Esophagus squamous epithelium (tissue), 5 donors: ENCODE results near the gene PITX2. TPM values are rescaled to one million over a fixed set of nuclear protein-coding genes. Genes with fewer than 3 reads are reported as not detected.

Experiments used
- DNase-seq: peaks from one replicate; lab custom pipeline; 2025; lab: John Stamatoyannopoulos, UW
- H3K27ac ChIP-seq, 4 donors: fragments of 200-600 bp; sonication (generic); one replicate each; pipeline ENCODE4 v1.5.1; 2016 to 2019; ENCODE audit warnings: mild to moderate bottlenecking in 1 of 4
- H3K27me3 ChIP-seq, 4 donors: fragments of 200-600 bp; sonication (generic); 1 replicate in 3 of 4; 2 replicates in 1 of 4; pipeline versions ENCODE4 v1.5.1 to v1.6.0; 2017 to 2021; ENCODE audit warnings: antibody characterized with exemption in 1 of 4
- H3K36me3 ChIP-seq, 3 donors: fragments of 200-600 bp; sonication (generic); one replicate each; pipeline ENCODE4 v1.5.1; 2016 to 2019
- H3K4me1 ChIP-seq, 3 donors: fragments of 200-600 bp; sonication (generic); one replicate each; pipeline ENCODE4 v1.5.1; 2017 to 2019
- H3K4me3 ChIP-seq, 4 donors: fragments of 200-600 bp; sonication (generic); 1 replicate in 3 of 4; 2 replicates in 1 of 4; pipeline ENCODE4 v1.5.1; 2016 to 2019; ENCODE audit warnings: mild to moderate bottlenecking in 2 of 4, moderate library complexity in 1 of 4
- H3K9me3 ChIP-seq, 3 donors: fragments of 200-600 bp; sonication (generic); one replicate each; pipeline ENCODE4 v1.5.1; 2016 to 2019
- CTCF ChIP-seq, 6 experiments: fragments of 450-650 bp in 4 of 6; fragments of 200-600 bp in 2 of 6; sonication (generic) in 2 of 6; IDR thresholded peaks; one replicate each; pipeline ENCODE4 v1.5.1; 2016 to 2019; ENCODE audit warnings: antibody characterized with exemption in 6 of 6, mild to moderate bottlenecking in 4 of 6, moderate library complexity in 4 of 6
- POLR2A ChIP-seq, 4 donors: fragments of 450-650 bp; IDR thresholded peaks; one replicate each; pipeline ENCODE4 v1.6.1; 2017; ENCODE audit warnings: antibody characterized with exemption in 4 of 4, mild to moderate bottlenecking in 4 of 4, moderate library complexity in 3 of 4
- WGBS, 2 donors: methylation state at CpG; one replicate each; pipeline ENCODE4 v1.1.5; 2018; 5-methylcytosine and 5-hydroxymethylcytosine counted together
- intact Hi-C: fragments of 100-400 bp; cut with DNase I; formaldehyde crosslinking; loops from one replicate; pipeline ENCODE4 v1.15.0; 2022
- total RNA-seq, 4 donors: library from RNA; depleted of rRNA; stranded (reverse); fragments of >200 nt; gene quantifications; one replicate each; pipeline ENCODE4 v1.1.0, GENCODE V29; 2016
- donor health status: DM: yes; HTN: yes; CAD: no.

PITX2 gene
- total RNA-seq, 4 donors from 2014 or later: 0.66 to 4.8 (median 1.5) TPM; not detected in 1

DNA sequence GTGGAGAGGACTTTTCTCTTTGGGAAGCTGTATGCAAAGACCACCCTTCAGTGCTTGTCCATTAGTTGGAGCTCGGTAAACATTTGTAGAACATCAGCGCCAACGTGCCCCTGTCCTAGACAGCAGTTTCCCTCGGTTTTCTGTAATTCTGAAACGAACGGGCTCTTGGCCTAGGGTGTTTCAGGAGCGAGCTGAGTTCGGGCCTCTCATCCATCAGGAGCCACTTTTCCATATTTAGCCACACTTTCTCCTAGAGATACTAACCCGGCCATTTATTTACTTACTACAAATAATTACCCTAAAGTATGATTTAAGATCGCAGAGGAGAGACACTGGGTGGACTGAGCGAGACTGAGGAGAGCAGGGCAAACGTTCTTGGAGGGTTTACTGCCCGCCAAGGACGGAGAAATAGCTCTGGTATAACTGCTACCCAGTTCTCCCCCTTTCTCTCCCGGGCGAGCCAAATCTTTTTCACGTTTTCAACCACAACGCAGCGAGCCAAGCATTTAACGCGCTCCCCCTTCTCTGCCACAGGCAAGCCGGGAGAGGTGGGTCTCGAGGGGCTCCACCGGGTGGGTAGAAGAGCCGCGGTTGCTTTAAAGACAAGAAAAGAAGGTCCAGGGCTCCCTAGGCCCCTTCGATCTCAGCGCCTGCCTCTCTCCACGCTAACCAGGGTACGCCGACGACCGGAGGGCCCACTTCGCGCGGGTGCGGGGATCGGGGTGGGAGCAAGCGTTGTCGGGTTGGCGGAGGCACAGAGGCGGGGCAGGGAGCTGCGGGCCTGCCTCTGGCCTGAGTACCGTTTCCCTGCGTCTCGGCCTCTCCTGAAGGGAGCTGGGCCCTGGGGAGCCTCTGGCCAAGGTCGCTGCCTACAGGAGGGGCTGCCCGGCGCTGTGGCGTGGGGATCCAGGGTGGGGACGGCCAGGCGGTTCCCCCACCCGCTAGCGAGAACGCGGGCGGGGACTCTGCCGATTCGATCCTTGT, 10.8 kb upstream of the PITX2 start:
- Histone ChIP-seq H3K9me3 (no peaks in the 10 kb centered on the region), H3K27ac (peak overlapping the region; percentile 27 to 84 (median 66)), H3K36me3 (no peaks in the 10 kb centered on the region), H3K4me3 (peak overlapping the region in 3 of 4 donors; percentile 15 to 52 (median 26)), H3K4me1 (peaks cover 9 to 60% (median 15%) of the 10 kb centered on the region in 3 donors), H3K27me3 (peaks cover 29 to 100% (median 40%) of the 10 kb centered on the region in 4 donors)
- TF ChIP-seq CTCF (IDR thresholded peaks at IDR 0.05) (no peak), POLR2A (IDR thresholded peaks at IDR 0.05) (no peak)
- WGBS, 2 donors: 19 to 36% methylated on average over 24 to 27 of the region's 59 CpGs
- intact Hi-C loops: loop anchor here (10.0 kb wide), 1 partner anchor 641 kb away; no protein-coding TSS in a partner anchor
- no peak for DNase-seq

- H3K36me3 ChIP-seq: no peaks in the 10 kb centered on the region
- peaks cover 9 to 60% (median 15%) of the 10 kb centered on the region in 3 donors for H3K4me1 ChIP-seq
- H3K27ac ChIP-seq: peak overlapping the region in 3 of 4 donors; percentile 61 to 84 (median 71)
- TF ChIP-seq POLR2A (IDR thresholded peaks at IDR 0.05) (no peak), CTCF (IDR thresholded peaks at IDR 0.05) (no peak)
- 0 to 31% methylated on average over 2 to 25 of the region's 58 CpGs for WGBS, 2 donors
- H3K4me3 ChIP-seq: peak overlapping the region in 3 of 4 donors; percentile 36 to 57 (median 41)
- no peak for DNase-seq
- H3K9me3 ChIP-seq: no peaks in the 10 kb centered on the region
- H3K27me3 ChIP-seq: peaks cover 27 to 100% (median 44%) of the 10 kb centered on the region in 4 donors
- intact Hi-C loops: loop anchor here (10.0 kb wide), 1 partner anchor 642 kb away; no protein-coding TSS in a partner anchor
Observed at GRCh38 chr4:110632506-110633357, 9.9 kb upstream of the PITX2 start.

- Histone ChIP-seq H3K27me3 (peaks cover 23 to 100% (median 42%) of the 10 kb centered on the region in 4 donors), H3K4me1 (peaks cover 9 to 51% (median 15%) of the 10 kb centered on the region in 3 donors)
- intact Hi-C loops: loop anchor here (10.0 kb wide), 1 partner anchor 643 kb away; no protein-coding TSS in a partner anchor
Observed at GRCh38 chr4:110631584-110632505, 9.0 kb upstream of the PITX2 start.

More at GRCh38 chr4:110631584-110632505, 9.0 kb upstream of the PITX2 start:
- no peaks in the 10 kb centered on the region for H3K9me3 ChIP-seq
- H3K4me3 ChIP-seq: peak overlapping the region; percentile 13 to 57 (median 38)
- H3K27ac ChIP-seq: no peak overlapping the region
- TF ChIP-seq POLR2A (IDR thresholded peaks at IDR 0.05): no peak
- peak in 5 of 6 experiments; percentile 67 to 86 (median 71) for TF ChIP-seq CTCF (IDR thresholded peaks at IDR 0.05)
- no peaks in the 10 kb centered on the region for H3K36me3 ChIP-seq
- WGBS, 2 donors: 7 to 13% methylated on average over 18 to 33 of the region's 63 CpGs
- no peak for DNase-seq
